ENCODE results near the gene MYO3B.

MYO3B gene

DNA sequence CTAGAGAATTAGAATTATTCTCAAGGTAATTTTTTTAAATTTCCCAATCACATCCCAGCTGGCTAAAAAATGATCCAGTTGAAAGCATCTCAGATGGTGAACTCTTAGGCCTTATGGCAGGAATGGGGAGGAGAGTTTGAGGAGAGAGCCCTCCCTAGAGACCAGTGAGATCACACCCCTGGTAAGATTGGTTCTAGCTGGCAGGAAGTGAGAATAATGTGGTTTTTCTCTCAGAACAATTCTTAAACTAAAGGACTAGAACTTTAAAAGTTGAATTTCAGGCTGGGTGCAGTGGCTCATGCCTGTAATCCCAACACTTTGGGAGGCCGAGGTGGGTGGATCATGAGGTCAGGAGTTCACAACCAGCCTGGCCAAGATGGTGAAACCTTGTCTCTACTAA is 120.2 kb downstream of the MYO3B start:
- Mint-ChIP-seq H3K27me3 (peaks cover 19% of the 10 kb centered on the region), H3K27ac (no peak overlapping the region), H3K36me3 (ENCODE audit: low read depth) (no peaks in the 10 kb centered on the region), H3K4me1 (ENCODE audit: low read depth) (no peaks in the 10 kb centered on the region), H3K4me3 (no peak overlapping the region), H3K9me3 (no peaks in the 10 kb centered on the region)

DNA sequence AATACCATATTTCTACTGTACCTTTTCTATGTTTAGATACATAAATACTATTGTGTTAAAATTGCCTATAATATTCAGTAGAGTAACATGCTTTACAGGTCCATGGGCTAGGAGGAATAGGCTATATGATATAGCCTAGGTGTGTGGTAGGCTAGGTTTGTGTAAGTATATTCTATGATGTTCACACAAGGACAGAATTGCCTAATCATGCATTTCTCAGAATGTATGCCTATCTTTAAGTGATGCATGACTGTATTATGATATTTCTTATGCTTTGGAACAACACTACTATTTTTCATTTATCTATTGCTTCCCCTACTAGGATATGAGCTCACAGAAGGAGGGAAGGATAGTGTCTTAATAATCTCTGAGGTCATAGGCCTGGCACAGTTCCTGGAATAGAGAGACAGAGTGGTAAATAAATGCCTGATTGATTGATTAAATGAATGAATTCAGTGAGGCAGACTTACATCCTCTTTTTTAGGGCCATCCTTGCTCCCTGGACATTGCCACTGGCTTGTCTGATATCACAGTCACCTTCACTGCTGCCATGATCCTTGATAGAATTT is 121.0 kb downstream of the MYO3B start:
- Mint-ChIP-seq H3K9me3 (no peaks in the 10 kb centered on the region), H3K4me1 (ENCODE audit: low read depth) (no peaks in the 10 kb centered on the region), H3K4me3 (no peak overlapping the region), H3K36me3 (ENCODE audit: low read depth) (no peaks in the 10 kb centered on the region), H3K27ac (no peak overlapping the region), H3K27me3 (peaks cover 19% of the 10 kb centered on the region)

- Mint-ChIP-seq H3K27ac (no peak overlapping the region), H3K27me3 (peaks cover 9% of the 10 kb centered on the region), H3K4me1 (ENCODE audit: low read depth) (no peaks in the 10 kb centered on the region), H3K9me3 (no peaks in the 10 kb centered on the region), H3K4me3 (no peak overlapping the region), H3K36me3 (ENCODE audit: low read depth) (no peaks in the 10 kb centered on the region)
These were observed 123.0 kb downstream of the MYO3B start for GRCh38 chr2:170300993-170301392.

DNA sequence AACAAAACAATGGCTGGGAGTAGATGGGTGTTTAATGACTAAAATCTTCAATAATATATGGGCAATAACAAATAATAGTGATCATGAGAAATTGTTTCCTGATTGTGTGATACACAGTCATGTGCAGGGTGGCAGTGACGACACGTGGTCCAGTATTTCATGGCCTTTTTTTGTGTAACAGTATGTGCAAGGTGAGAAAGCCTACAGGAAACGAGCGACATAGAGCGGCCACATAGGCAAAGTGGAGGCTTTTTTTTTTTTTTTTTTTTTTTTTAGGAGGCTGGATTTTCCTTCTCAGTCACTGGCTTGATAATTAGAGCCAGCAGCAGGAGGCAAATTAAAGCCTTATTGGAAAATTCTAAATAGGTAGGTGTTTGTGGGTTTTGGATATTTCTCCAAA is 123.7 kb downstream of the MYO3B start:
- H3K27ac Mint-ChIP-seq: no peak overlapping the region
- no peak overlapping the region for H3K4me3 Mint-ChIP-seq
- H3K9me3 Mint-ChIP-seq: no peaks in the 10 kb centered on the region
- no peaks in the 10 kb centered on the region for H3K36me3 Mint-ChIP-seq (ENCODE audit: low read depth)
- H3K27me3 Mint-ChIP-seq: peaks cover 7% of the 10 kb centered on the region
- no peaks in the 10 kb centered on the region for H3K4me1 Mint-ChIP-seq (ENCODE audit: low read depth)

GRCh38 chr2:170305711-170306110 is 127.8 kb downstream of the MYO3B start:
- no peaks in the 10 kb centered on the region for H3K4me1 Mint-ChIP-seq (ENCODE audit: low read depth)
- no peak overlapping the region for H3K27ac Mint-ChIP-seq
- H3K36me3 Mint-ChIP-seq (ENCODE audit: low read depth): no peaks in the 10 kb centered on the region
- no peaks in the 10 kb centered on the region for H3K9me3 Mint-ChIP-seq
- H3K4me3 Mint-ChIP-seq: no peak overlapping the region
- peaks cover 7% of the 10 kb centered on the region for H3K27me3 Mint-ChIP-seq

DNA sequence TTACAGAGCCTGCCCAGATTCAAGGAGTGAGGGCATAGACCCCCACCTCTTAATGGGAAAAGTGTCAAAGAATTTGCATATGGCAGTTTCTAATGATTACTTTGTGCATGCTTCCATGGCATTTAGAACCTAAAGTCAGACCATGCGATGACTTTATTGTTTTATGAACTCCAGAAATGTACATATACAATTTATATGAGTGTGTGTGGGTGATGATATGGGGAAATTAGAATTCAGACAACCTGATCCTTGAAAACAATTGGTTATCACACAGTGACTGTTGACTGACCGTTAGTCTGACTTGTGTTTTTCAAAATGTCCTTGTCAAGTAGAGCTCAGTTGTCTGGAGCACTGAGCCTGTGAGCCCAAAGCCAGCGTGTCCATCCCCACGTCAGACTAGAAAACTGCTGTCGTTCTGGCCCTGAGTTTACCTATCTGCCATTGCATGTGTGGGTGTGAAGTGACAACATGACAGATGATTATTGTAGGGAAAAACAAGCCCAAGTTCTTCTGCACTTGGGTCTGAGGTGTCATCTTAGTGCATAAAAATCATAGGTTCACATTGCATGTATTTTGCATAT is 128.4 kb downstream of the MYO3B start:
- peaks cover 7% of the 10 kb centered on the region for H3K27me3 Mint-ChIP-seq

DNA sequence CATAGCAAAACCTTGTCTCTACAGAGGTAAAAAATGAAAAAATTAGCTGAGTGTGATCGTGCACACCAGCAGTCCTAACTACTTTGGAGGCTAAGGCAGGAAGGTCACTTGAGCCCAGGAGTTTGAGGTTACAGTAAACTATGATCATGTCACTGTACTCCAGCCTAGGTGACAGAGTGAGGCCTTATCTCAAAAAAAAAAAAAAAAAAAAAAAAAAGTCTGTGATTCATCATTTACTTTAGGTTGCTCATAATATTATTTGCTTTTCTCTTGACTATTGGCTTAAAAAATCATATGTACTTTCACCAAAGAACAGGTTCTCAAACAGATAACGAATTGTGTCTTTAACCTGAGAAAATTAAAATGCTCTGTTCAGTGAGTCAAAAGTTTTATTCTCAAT is 129.1 kb downstream of the MYO3B start:
- no peak overlapping the region for H3K4me3 Mint-ChIP-seq

More for the DNA sequence above, 128.4 kb downstream of the MYO3B start:
- Mint-ChIP-seq H3K27ac (no peak overlapping the region), H3K36me3 (ENCODE audit: low read depth) (no peaks in the 10 kb centered on the region), H3K4me1 (ENCODE audit: low read depth) (no peaks in the 10 kb centered on the region), H3K4me3 (no peak overlapping the region), H3K9me3 (no peaks in the 10 kb centered on the region)

GRCh38 chr2:170307555-170308351 is 129.8 kb downstream of the MYO3B start:
- H3K27me3 Mint-ChIP-seq: peaks cover 4% of the 10 kb centered on the region
- no peaks in the 10 kb centered on the region for H3K4me1 Mint-ChIP-seq (ENCODE audit: low read depth)
- no peak overlapping the region for H3K4me3 Mint-ChIP-seq
- H3K27ac Mint-ChIP-seq: no peak overlapping the region
- H3K36me3 Mint-ChIP-seq (ENCODE audit: low read depth): no peaks in the 10 kb centered on the region
- H3K9me3 Mint-ChIP-seq: no peaks in the 10 kb centered on the region

More for the DNA sequence above, 129.1 kb downstream of the MYO3B start:
- peaks cover 4% of the 10 kb centered on the region for H3K27me3 Mint-ChIP-seq
- no peaks in the 10 kb centered on the region for H3K9me3 Mint-ChIP-seq
- H3K36me3 Mint-ChIP-seq (ENCODE audit: low read depth): no peaks in the 10 kb centered on the region
- H3K4me1 Mint-ChIP-seq (ENCODE audit: low read depth): no peaks in the 10 kb centered on the region
- no peak overlapping the region for H3K27ac Mint-ChIP-seq

GRCh38 chr2:170310876-170311502 is 133.0 kb downstream of the MYO3B start:
- H3K27me3 Mint-ChIP-seq: peaks cover 16% of the 10 kb centered on the region
- H3K27ac Mint-ChIP-seq: no peak overlapping the region
- H3K4me3 Mint-ChIP-seq: no peak overlapping the region
- no peaks in the 10 kb centered on the region for H3K9me3 Mint-ChIP-seq
- no peaks in the 10 kb centered on the region for H3K4me1 Mint-ChIP-seq (ENCODE audit: low read depth)
- no peaks in the 10 kb centered on the region for H3K36me3 Mint-ChIP-seq (ENCODE audit: low read depth)

GRCh38 chr2:170313347-170313991 is 135.5 kb downstream of the MYO3B start:
- Mint-ChIP-seq H3K27ac (no peak overlapping the region), H3K9me3 (no peaks in the 10 kb centered on the region), H3K36me3 (ENCODE audit: low read depth) (no peaks in the 10 kb centered on the region), H3K4me3 (no peak overlapping the region), H3K27me3 (peaks cover 27% of the 10 kb centered on the region), H3K4me1 (ENCODE audit: low read depth) (no peaks in the 10 kb centered on the region)

DNA sequence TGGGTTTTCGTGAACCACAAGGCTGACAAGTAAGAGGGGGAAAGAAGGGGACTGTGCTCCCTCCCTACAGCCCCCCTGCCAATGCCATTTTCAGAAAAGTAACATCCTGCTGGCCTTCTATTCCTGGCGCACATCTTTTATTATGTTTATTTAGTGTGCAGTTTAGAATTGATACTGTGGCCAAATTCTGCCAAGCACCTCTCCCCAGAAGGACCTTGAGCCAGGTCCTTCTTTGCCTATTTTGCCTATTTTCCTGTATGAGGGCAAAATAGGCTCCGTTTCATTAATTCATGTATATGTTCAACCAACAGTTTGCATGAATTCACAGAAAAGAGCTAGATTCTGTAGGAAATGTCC is 136.0 kb downstream of the MYO3B start:
- peaks cover 30% of the 10 kb centered on the region for H3K27me3 Mint-ChIP-seq
- no peaks in the 10 kb centered on the region for H3K9me3 Mint-ChIP-seq
- no peak overlapping the region for H3K27ac Mint-ChIP-seq
- H3K4me1 Mint-ChIP-seq (ENCODE audit: low read depth): no peaks in the 10 kb centered on the region
- H3K36me3 Mint-ChIP-seq (ENCODE audit: low read depth): no peaks in the 10 kb centered on the region
- no peak overlapping the region for H3K4me3 Mint-ChIP-seq

DNA sequence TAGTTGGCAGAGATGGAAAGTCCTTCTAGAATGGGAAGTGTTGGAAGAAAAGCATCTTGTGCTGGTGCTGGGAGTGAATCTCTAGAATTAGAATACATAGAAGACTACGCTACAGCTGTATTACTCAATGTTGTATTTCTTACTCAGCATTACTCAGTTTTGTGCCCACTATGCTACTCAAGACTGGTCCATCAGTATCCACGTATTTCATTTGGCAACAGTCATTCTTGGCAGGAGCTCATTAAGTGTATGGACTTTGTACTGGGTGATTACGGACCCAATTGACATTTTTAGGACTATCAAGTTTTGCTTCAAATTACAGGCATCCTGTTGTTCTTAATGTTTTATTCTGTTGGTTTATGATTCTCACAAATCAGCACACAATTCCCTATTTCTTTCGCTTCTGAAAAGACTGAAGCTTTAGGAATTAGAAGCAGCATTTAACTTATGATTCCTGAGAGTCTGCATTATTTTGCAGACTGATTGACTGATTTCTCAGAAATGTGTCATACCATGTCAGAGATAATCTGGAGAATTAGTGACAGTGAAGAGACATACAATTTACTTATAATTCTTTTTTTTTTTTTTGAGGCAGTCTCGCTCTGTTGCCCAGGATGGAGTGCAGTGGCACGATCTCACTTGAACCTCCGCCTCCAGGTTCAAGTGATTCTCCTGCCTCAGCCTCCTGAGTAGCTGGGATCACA is 136.9 kb downstream of the MYO3B start:
- Mint-ChIP-seq H3K27ac (no peak overlapping the region), H3K36me3 (ENCODE audit: low read depth) (no peaks in the 10 kb centered on the region), H3K4me1 (ENCODE audit: low read depth) (no peaks in the 10 kb centered on the region), H3K4me3 (no peak overlapping the region), H3K9me3 (no peaks in the 10 kb centered on the region), H3K27me3 (peaks cover 30% of the 10 kb centered on the region)

DNA sequence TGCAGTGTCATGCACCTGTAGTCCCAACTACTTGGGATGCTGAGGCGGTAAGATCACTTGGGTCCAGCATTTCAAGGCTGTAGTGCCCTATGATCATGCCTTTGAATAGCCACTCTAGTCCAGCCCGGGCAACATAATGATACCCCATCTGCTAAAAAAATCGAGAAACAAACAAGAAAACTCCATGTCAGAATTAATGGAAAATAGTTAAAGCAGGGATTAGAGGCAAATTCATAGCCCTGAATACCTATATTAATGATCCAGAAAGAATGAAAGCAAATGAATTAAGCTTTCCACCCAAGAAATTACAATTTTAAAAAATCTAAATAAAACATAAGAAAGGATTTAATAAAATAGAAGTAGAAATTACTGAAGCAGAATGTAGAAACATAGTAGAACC is 143.0 kb downstream of the MYO3B start:
- Mint-ChIP-seq H3K27ac (no peak overlapping the region), H3K4me3 (no peak overlapping the region), H3K4me1 (ENCODE audit: low read depth) (no peaks in the 10 kb centered on the region), H3K27me3 (peaks cover 22% of the 10 kb centered on the region), H3K9me3 (peaks cover 4% of the 10 kb centered on the region), H3K36me3 (ENCODE audit: low read depth) (no peaks in the 10 kb centered on the region)

GRCh38 chr2:170321526-170321925 is 143.6 kb downstream of the MYO3B start:
- Mint-ChIP-seq H3K9me3 (peaks cover 4% of the 10 kb centered on the region), H3K4me1 (ENCODE audit: low read depth) (no peaks in the 10 kb centered on the region), H3K36me3 (ENCODE audit: low read depth) (no peaks in the 10 kb centered on the region), H3K27me3 (peaks cover 22% of the 10 kb centered on the region), H3K4me3 (no peak overlapping the region), H3K27ac (no peak overlapping the region)
